DMS 273 (cell line): Measurements from ENCODE around the gene RTP4.
"Not testable (repeated sequence)": the region's sequence is repeated elsewhere in the genome, so short reads cannot be mapped to it uniquely, and the experiment has no call there.

Source experiments
- DNase-seq: peaks from one replicate; lab custom pipeline; 2025; ENCODE audit not compliant: unreplicated experiment; lab: John Stamatoyannopoulos, UW

The RTP4 gene

GRCh38 chr3:187369089-187369447 lies 883 bp downstream of the RTP4 start:
- no peak for DNase-seq

- DNase-seq, result no peak
These were observed 1.9 kb downstream of the RTP4 start for GRCh38 chr3:187370051-187370450.

- no peak for DNase-seq
These were observed 7.4 kb downstream of the RTP4 start for GRCh38 chr3:187375581-187375980.

DNA sequence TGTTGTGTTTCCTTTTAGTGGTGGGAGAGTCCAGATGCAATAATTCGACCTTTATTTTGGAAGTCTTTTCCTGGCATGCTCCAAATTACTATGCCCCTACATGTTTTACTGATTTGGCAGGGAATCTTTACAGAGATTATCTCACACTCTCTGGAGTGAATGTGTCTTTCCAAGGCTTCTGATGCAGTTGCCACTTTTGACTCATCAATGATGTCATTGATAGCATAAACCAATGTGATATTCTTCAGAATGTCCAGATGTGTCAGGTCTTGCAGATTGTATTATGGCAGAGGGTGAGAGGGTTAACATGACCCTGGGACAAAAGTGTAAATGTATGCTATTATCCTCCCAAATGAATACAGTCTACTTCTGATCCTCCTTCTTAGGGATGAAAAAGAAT lies 9.7 kb downstream of the RTP4 start:
- DNase-seq, result no peak

DNA sequence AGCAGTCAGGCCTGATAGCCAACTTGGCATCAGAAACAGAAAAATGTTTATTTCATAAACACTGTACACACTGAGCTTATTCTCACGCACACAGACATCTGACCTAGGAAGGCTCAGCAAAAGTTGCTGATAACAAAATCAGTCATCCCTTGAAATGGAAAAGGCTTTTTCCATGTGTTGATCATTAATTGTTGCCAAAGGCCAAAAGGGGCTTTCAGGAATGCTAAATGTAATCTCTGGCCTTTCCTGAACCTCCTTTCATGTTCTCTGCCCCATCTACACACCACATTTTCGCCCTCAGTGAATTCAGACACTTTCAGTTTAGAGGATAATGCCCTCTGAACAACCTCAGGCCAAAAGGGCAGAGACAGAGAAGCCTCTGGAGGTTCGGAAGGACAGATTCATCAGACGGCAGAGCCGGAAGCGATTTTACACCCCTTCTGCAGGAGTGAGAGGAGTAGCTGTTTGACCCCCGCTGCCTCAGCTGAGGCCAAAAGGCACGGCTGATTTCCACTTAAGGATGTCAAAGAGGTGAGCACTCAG lies 14.5 kb downstream of the RTP4 start:
- no peak for DNase-seq

GRCh38 chr3:187383246-187383645 lies 15.1 kb downstream of the RTP4 start:
- no peak for DNase-seq

DNA sequence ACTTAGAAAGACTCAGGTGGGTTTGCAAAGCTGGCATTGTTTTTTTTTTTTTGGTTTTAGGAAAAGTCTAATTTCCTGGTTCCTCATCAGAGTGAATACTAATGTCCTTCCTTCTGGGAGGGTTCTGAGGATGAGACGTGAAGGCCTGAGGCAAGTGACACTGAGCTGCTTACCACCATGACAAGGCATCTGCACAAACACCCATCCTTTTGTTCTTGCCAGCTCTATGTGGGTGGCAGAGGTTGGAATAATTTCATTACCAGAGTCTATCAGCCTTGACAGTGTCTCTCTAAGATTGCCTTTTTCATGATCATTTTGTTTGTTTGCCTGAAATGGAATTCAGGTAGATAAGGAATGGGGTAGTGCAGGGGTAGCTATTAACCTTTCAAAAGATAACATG lies 17.1 kb downstream of the RTP4 start:
- no peak for DNase-seq

- no peak for DNase-seq
These were observed 28.5 kb downstream of the RTP4 start for GRCh38 chr3:187396661-187397060.

- DNase-seq, result no peak
These were observed 30.8 kb downstream of the RTP4 start for GRCh38 chr3:187398955-187399354.

DNA sequence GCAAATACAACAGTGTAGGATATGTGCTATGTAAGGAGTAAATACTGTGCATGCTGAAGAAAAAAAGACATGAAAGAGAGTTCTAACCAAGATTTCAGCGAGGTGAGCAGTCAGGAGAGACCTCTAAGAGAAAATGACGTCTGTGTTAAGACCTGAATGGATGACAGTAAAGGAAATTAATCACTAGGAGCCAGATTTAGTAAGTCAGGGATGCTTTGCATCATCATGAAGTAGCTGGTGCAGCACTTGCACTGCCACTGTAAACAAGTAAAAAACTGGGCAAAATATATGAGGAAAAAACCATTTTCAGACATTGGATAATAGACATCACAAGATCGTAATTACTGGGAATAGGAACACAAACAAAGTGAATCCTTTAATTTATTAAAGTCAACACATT lies 32.6 kb downstream of the RTP4 start:
- DNase-seq, result no peak

DNA sequence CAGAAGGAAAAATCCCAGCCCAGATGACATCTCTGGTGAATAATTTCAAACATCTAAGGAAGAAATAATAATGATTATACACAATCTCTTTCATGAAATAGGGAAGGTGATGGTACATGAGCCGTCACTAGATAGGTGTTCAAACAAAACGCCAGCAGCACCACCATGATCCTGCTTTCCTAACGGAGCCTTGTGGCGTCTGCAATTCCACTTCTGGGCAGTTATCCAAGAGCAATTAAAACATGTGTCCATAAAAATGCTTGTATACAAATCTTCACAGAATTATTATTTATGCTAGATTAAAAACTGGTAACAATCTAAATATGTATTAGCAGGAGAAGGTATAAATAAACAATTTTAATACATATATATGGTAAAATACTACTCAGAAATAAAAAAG lies 33.7 kb downstream of the RTP4 start:
- peak; percentile 15 for DNase-seq

DNA sequence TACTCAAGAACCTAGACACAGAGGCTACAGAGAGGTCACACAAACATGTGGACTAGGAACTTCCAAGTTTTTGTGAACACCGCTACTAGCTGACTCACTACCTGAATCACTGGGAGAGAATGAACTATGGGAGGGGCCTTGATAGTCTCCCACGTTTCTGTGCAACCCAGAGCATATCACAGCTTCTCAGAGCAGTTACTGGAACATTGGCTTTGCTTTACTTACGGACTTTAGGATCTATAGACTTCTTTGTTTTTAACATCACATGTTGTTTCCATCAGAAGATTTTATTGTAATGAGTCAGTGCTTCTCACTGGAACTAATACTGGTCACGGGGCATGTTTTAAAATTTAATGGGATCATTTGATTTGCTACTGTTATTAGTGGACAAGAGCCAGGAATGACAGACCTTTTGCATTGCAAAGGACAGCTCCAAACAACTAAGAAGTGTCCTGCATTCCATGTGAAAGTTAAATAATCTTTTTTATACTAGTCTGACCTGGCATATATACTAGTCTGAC lies 35.6 kb downstream of the RTP4 start:
- no peak for DNase-seq

GRCh38 chr3:187406927-187407326 lies 38.7 kb downstream of the RTP4 start:
- DNase-seq, result no peak

GRCh38 chr3:187411991-187412781 lies 44.0 kb downstream of the RTP4 start:
- not testable (repeated sequence) for DNase-seq
